A204.1 (cell line): Measurements from ENCODE around the gene HPD.
A peak's percentile ranks its signal among the peaks of the same experiment; 100 is the strongest.

Source experiments
- FAIRE-seq: peaks from 2 replicates; lab custom pipeline; 2012; peaks lifted over from hg19 to GRCh38; lab: Jason Lieb, UNC

The HPD gene

GRCh38 chr12:121810234-121810817 is 48.3 kb downstream of the HPD start:
- FAIRE-seq: no peak

DNA sequence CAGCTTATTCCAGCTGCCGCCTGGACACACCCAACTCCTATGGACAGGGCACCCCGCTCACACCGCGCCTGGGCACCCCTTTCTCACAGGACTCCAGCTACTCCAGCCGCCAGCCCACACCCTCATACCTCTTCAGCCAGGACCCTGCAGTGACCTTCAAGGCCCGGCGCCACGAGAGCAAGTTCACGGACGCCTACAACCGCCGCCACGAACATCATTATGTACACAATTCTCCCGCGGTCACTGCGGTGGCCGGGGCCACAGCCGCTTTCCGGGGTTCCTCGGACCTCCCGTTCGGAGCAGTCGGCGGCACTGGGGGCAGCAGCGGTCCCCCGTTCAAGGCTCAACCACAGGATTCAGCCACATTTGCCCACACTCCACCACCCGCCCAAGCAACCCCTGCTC is 48.9 kb downstream of the HPD start:
- no peak for FAIRE-seq

- FAIRE-seq: no peak
These were observed 50.0 kb downstream of the HPD start for GRCh38 chr12:121808623-121809022.

DNA sequence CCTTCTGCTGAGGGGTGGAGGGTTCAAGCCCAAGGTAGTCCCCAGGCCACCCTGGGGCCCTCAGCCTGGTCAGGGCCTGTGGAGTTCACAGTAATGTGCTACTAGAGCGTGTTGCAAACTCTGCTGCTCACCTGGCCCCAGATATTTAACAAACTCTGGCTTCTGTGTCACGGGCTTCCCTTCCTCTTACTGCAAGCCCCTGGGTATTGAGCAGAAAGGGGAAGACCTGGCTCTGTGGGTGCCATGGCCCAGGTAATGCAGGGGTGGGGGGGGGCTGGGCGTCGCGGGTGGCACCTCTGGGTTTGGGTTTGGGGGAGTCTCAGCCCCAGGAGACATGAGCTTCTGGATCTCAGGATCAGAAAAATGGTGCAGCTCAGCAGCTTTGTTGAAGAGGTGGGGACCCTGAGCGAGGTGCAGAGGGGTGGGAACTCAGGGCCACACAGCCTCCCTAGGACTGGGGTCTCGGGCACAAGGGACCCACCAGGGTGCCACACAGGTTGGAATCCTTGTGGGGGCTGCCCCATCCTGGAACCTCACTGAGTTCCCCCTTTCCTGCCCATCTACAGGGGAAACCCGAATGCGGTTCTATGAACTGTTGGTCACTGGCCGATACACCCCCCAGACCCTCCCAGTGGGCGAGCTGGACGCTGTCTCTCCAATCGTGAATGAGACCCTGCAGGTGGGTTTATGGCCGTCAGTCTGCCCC is 50.9 kb downstream of the HPD start:
- no peak for FAIRE-seq

- FAIRE-seq: no peak
These were observed 51.9 kb downstream of the HPD start for GRCh38 chr12:121806546-121807423.

GRCh38 chr12:121806009-121806545 is 52.6 kb downstream of the HPD start:
- FAIRE-seq: no peak

GRCh38 chr12:121805171-121806008 is 53.3 kb downstream of the HPD start:
- no peak for FAIRE-seq

DNA sequence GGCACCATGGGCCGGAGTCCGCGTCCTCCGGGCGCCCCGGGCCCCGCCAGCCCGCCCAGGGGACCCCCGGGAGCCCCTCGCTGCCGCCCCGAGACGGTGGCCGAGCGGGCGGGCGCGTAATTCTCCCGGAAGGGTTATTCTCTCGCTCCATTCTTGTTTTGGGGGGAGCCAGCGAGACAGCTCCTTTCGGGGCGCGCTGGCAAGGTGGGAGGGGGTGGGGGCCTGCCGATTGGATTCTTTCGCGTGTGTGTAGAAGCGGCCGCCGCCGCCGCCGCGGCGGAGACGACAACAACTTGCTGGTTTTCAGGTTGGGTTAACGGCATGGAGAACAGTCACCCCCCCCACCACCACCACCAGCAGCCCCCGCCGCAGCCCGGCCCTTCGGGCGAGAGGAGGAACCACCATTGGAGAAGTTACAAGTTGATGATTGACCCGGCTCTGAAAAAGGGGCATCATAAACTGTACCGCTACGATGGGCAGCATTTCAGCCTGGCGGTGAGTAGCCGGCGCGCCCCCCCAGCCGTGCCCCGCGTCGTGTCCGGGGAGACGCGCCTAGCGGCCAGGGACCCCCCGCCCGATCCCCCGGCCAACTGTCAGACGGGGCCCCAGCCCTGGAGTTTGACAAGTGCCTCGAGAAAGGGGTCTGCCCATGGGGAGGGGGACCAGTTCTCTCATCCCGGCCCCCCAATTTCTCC is 54.1 kb downstream of the HPD start:
- FAIRE-seq: no peak

DNA sequence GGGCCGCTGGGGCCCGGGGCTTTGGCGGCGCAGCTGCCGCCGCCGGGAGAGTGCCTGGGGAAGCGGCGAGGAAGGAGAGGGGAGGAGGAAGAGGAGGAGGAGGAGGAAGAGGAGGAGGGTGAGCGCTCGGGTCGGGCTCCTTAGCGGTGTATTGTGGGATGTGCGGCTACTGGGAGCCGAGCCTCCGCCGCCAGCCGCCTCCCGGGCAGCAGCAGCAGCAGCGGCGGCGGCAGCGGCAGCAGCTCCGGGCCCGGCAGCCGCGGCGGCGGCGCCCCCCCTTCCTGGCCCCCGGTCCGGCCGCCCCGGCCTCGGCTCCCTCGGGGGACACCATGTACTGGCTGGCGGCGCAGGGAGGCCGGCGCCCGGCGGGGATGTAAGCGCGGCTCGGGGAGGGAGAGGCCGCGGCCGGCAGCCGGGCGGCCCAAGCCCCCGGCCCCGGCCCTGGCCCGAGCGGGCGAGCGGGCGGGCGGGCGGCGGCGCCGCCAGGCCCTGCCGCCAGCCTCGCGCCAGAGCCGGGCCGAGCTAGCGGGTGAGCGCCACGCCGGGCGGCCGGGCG is 54.7 kb downstream of the HPD start, which contains the start of gene SETD1B:
SETD1B (plus strand) TSS at position 149 of the 556 bp plus-strand sequence. CDS start 729 bp downstream, outside the sequence.
- no peak for FAIRE-seq

DNA sequence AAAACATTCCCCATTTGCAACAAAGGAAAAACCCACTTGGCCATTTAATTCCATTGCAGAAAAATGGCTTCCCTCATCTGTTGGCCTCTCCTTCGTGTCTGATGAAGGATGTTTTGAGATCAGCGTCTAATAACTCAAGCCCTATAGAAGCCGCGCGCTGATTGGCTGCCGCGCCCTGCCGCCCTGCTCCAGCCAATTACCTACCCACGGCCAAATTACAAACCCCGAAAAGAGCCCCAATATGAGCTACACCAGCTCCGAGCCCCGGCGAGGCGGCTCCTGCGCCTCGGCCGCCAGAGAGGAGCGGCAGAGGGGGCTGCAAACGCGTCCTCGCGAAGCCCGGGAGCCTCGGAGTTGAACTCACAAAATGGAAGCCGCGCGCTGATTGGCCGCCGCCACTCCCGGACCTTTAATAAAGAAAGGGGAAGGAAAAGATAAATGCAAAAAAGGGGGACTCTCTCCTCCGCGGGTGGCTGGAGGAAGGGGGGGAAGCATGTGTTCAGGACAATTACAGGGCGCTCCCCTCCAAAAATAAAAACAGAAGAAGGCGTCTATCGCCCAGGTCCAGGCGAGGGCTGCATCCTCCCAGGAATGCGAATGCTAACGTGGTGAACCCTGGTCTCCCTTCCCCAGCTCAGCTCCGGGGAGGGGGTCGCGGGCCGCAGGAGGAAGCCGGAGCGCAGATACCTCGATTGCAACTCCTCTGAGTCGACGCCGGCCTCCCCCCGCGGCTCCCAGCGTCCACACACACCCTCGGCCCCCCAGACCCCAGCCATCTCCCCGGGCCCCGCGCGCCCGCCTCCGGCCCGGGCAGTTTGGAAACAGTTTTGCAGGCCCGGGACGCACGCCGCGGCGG is 55.6 kb downstream of the HPD start:
- peak; percentile 97 for FAIRE-seq

DNA sequence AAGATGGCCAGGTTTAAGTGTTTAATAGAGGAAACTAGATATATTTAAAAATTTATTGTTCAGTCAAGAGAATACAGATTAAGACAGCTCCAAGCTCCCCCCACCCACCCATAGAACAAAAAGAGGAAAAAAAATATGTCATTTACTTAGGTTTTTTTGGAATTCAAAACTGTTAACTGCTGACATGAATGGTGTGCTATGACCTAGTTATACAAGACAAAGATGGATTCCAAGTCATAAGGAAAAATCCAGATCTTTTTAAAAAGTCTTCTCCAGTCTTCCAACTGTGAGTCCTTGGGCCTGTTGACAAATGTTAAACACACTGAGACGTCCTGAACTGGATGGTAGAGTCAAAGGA is 56.2 kb downstream of the HPD start:
- no peak for FAIRE-seq

- no peak for FAIRE-seq
These were observed 56.8 kb downstream of the HPD start for GRCh38 chr12:121801595-121802484.

GRCh38 chr12:121800694-121801594 is 57.7 kb downstream of the HPD start:
- no peak for FAIRE-seq

- FAIRE-seq: no peak
These were observed 58.6 kb downstream of the HPD start for GRCh38 chr12:121799842-121800693.

GRCh38 chr12:121799156-121799841 is 59.4 kb downstream of the HPD start:
- FAIRE-seq: no peak

- no peak for FAIRE-seq
These were observed 59.9 kb downstream of the HPD start for GRCh38 chr12:121798787-121799155.
